Measurements from ENCODE around the gene TMEM161B.
"Not testable (repeated sequence)": the region's sequence is repeated elsewhere in the genome, so short reads cannot be mapped to it uniquely, and the experiment has no call there.

TMEM161B gene

DNA sequence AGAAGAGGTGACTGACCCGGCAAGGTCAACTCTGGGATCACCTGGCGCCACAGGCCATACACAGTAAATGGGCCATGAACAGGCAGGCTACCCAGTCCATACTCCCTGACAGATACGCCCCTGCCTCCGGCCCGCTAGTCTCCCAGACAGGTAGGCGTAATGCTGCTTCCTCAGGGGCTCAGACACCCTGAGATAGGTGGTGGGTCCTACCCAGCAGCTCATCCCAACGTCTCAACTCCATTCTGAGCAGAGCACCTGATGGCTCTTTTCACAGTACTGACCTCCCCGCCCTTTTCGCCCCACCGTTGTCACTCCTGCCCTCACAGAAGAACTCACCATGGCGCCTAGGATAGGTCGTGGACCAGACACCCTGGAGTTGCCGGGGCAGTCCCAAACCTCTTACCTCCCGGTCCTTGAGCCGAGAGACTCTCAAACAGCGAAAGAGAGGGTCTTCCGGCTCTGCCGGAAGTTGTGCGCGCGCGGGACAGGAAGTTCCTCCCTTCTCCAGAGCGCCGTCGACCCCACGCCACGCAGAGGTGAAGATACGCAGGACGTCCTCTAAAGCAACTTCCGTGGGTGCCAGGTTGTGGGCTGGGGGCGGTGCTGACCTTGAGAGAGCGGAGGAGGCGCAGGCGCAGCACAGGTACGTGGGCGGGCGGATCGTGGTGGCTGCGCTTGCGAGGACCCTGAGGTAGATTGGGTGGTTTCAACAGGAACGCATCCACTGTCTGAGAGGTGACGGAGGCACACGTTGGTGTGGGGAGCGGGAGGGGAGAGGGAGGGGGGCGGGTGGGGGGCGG is at the start of gene TMEM161B:
Gene TMEM161B, minus strand, starts transcription at position 461 of the 800 bp plus-strand sequence. Its CDS starts 122 bp downstream, at position 339.
- DNase-seq (ENCODE audit: low read depth in 4 of 4, low spot score in 1 of 4), result peak; percentile 78 to 89 (median 86)

DNA sequence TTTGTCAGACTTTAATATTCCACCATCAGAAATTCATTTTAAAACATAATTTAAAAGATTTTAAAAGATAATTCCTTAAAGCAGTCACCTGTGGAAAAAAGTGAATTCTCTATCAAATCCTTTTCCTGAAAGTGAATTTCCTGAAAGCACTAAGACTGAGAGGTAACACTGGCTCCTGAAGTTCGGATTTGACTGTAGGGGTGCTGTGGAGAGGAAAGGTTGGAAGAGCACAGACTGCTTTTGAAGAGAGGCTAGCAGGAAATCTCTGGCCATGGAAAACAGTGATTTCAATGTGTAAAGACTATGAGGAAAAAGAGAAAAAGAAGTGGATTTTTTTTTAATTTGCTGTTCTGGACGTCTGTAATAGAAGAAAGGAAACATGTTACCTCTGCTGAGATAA is 35.7 kb upstream of the TMEM161B start:
- DNase-seq (ENCODE audit: low read depth in 4 of 4, low spot score in 1 of 4), result no peak

DNA sequence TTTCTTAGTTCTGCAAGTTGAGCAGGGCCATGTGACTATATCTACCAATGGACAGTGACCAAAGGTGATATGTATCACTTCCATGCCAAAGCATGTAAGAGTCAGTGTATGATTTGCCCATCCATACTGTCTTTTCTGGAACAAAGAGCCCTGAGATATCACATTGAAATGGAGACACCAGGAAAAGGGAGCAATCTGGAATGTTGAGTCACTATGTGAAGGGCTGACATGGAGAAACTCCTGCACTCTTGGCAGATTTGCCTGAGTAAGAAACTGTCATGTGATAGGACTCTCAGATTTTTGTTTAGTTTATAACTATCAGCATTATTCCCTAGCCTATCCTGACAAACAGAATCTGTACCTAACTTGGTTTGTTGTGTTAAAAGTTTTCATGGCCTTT is 29.8 kb upstream of the TMEM161B start:
- no peak for DNase-seq (ENCODE audit: low read depth in 4 of 4, low spot score in 1 of 4)

DNA sequence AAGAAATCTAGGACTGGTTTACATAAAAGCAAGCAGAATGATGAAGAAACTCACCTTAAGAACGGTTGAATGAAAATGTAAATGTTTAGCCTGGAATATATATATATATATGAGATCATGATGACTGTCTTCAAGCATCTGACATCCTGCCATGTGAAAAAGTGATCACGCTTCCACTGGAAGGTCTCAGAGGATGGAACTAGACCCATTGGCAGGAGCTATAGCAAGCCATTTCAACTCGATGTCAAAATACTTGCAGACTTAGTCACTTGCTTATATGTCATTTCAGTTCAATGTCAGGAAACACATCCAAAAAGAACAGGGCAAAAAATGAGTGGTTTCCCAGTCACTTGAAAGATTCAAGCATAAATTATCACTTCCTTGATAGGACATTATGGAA is 22.2 kb upstream of the TMEM161B start:
- no peak for DNase-seq (ENCODE audit: low read depth in 4 of 4, low spot score in 1 of 4)

DNA sequence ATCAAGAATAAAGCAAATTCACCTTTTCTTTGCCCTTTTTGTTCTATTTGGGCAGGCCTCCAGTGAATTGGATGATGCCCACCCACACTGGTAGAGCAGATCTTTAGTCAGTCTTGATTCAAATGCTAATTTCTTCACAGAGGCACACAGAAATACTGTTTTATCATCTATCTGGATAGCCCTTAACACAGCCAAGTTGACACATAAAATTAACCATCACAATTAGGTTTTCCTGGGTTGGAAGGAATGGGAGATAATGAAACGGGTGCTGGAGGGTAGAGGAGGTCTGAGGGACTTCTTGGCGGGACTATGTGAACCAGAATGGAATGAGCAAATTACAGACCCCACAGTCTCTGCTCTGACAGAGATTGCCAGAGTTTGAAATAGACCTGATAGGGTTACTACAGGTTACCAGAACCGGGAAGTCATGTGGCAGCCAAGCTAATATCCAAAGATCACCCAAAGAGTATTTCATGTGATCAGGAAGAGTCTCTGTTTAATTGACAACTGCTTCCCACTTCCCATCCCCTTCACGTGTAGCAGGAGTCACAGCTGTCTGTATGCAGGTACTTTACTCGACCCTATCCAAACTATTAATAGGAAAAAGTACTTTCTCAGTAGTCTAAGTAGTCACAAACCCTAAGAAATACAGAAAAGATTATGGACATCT is 20.0 kb upstream of the TMEM161B start:
- DNase-seq (ENCODE audit: low read depth in 4 of 4, low spot score in 1 of 4), result no peak

DNA sequence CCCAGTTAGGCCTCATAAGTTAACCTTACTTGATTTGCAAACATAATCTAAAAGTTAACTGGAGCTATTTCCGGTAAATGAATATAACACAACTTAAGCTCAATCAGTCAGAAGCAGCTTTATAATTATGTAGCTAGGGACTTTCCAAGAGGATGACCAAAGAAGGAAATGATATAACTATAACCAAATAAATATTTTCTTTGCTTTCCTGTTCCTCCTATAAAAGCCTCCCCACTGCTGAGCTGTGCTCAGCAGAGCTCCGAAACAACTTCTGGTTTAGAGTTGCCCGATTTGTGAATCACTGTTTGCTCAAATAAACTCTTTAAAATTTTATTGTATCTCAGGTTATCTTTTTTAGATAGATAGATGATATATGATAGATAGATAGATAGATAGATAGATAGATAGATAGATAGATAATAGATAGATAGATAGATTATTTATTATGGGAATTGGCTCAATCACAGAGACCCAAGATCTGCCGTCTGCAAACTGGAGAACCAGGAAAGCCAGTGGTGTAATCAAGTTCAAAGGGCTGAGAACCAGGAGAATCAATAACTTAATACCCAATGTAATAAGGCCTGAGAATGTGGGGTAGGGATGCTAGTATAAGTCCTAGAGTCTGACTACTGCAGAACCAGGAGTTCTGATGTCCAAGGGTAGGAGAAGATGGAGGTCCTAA is 19.3 kb upstream of the TMEM161B start:
- no peak for DNase-seq (ENCODE audit: low read depth in 4 of 4, low spot score in 1 of 4)

DNA sequence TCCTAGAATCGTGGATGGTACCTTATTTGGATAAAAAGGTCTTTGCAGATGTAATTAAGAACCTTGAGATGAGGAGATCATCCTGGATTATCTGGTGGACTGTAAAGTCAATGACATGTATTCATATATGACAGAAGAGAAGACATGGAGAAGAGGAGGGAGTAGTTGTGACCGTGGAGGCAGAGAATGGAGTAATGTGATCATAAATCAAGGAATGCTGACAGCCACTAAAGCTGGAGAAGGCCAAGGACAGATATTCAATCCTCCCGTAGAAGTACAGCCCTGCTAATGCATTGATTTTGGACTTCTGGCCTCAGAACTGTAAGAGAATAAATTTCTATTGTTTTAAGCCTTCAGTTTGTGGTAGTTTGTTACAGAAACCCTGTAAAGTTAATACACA is 18.7 kb upstream of the TMEM161B start:
- DNase-seq (ENCODE audit: low read depth in 4 of 4, low spot score in 1 of 4), result no peak

DNA sequence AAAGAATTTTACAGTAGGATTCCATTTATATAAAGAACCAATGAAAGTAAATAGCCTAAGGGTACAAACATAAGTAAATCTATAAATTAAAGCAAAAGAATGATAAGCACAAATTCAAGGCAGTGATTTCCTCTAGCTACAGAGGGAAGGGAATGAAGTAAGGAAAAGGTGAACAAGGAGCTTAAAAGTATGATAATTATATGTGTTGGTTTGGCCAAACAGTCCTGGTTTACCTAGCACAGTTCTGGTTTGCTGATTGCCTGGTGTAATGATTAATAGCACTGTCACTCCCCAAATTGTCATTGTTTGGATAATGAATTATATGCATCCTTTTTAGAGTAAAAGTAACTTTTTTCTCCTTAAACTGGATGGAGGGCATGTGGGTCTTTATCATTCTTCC is 15.0 kb upstream of the TMEM161B start:
- no peak for DNase-seq (ENCODE audit: low read depth in 4 of 4, low spot score in 1 of 4)

DNA sequence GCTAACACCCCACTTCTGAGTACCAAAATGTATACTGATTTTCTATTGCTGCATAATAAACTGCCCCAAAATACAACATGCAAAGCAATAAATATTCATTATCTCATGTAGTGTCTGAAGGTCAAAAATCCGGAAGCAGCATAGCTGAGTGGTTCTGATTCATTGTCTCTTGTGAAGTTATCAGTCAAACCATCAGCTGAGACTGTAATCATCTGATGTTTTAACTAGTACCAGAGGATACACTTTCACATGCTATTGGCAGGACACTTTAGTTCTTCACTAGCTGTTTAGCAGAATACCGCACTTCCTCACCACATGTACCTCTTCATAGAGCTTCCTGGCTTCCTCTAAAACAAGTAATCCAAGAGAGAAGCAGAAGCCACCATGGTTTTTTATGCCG is 12.7 kb upstream of the TMEM161B start:
- no peak for DNase-seq (ENCODE audit: low read depth in 4 of 4, low spot score in 1 of 4)

DNA sequence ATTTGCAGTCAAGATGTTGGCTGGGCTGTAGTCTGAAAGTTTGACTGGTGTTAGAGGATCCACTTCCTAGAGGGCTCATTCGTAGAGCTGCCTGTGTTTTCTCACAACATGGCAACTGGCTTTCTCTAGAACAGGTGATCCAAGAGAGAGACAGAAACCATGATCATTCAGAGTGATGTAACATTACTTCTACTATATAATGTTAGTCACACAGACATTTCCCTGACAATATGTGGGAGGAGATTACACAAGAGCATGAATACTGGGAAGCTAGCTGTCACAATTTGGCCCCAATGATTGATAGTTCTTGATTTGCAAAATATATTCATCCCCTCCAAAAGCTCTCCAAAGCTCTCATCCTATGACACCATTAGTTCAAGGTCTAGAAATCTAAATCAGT is 10.9 kb upstream of the TMEM161B start:
- no peak for DNase-seq (ENCODE audit: low read depth in 4 of 4, low spot score in 1 of 4)

DNA sequence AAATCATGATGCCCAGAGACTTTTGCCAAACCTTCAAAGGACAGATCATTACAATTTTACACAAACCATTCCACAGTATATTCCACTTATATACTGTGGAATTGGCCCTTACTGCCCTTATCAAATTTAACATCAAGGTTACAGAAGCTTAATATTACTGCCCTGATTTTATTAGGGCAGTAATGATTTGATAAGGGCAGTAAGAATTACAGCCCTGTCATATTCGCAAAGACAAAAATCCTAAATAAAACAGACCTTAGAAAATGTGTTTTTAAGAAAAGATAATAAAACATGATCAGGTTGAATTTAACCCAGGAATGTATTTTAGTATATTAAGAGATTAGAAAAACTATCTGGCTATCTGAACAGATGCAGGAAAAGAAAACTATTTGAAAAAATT is 7.7 kb upstream of the TMEM161B start:
- DNase-seq (ENCODE audit: low read depth in 4 of 4, low spot score in 1 of 4), result no peak

DNA sequence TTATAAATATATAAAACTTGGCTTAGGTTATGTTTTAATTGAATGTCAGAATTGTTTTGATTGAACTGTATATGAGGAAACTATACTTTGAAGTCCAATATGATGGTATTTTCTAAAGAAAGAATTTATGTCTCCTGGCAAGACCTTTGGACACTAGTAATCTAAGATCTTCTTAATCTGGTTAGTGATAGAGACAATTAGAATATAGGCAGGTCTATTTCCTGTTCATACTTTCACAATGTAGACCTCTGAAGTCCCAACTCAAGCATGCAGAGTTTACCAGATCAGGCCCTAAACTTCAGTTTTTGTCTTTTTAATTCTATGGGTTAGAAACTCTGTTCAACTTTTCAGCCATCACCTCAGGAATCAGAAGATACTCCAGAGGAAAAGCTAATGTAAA is 6.9 kb upstream of the TMEM161B start:
- DNase-seq (ENCODE audit: low read depth in 4 of 4, low spot score in 1 of 4), result no peak

DNA sequence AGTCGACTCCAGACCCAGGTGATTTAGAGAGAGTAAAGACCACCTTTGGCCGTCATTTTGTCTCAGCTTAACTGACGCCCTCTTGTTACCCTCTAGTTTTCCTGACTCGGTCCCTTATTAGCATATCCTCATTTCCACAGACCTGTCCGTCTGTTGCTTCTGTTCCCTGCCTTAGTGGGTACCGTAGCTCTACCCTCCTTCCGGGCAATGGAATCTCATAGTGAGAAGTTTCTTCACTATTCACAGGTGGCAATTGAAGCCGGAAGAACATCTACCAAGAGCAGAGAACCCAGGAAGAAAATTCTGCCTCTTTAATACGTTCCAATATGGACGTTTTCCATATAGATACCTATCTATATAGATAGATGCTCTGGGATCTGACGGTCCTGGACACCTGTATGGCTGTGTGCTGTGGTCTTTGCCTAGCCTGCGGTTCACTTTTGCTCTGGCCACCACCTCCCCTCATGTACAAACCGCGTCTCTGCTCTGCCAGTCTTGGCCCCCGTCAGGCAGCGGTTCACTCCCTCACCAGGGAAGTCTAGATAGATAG is 652 bp upstream of the TMEM161B start:
- no peak for DNase-seq (ENCODE audit: low read depth in 4 of 4, low spot score in 1 of 4)

DNA sequence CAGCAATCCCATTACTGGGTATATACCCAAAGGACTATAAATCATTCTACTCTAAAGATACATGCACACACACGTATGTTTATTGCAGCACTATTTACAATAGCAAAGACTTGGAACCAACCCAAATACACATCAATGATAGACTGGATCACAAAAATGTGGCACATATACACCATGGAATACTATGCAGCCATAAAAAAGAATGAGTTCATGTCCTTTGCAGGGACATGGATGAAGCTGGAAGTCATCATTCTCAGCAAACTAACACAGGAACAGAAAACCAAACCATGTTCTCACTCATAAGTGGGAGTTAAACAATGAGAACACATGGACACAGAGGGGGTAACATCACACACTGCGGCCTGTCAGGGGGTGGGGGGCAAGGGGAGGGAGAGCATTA is 4.1 kb downstream of the TMEM161B start:
- DNase-seq (ENCODE audit: low read depth in 4 of 4, low spot score in 1 of 4), result not testable (repeated sequence)

DNA sequence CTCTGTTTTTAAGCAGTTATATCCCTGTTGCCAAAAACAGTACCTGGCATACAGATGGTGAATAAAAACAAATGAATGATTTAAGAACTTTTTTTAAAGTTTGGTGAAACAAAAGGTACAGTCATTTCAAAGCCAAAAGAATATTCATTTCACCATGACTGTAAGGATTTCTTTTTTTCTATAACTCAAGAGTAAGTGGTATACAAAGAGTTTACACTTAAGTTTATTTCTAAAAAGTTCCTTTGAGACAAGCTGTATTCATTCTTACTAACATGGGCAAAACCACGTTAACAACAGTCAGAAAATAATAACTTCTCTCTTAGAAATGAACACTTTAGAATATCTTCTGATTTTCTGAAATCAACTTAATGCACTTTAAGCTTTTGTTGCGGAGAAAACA is 5.3 kb downstream of the TMEM161B start:
- DNase-seq (ENCODE audit: low read depth in 4 of 4, low spot score in 1 of 4), result no peak

DNA sequence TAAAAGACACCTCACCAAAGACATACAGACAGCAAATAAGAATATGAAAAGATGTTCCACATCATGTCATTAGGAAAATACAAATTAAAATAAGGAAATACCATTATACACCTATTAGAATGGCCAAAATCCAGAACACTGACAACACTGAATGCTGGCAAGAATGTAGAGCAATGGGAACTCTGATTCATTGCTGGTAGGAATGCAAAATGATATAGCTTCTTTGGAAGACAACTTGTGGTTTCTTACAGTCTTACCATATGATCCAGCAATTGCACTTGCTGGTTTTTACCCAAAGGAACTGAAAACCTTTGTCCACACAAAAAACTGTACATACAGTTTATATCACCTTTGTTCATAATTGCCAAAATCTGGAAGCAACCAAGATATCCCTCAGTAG is 6.5 kb downstream of the TMEM161B start:
- no peak for DNase-seq (ENCODE audit: low read depth in 4 of 4, low spot score in 1 of 4)

DNA sequence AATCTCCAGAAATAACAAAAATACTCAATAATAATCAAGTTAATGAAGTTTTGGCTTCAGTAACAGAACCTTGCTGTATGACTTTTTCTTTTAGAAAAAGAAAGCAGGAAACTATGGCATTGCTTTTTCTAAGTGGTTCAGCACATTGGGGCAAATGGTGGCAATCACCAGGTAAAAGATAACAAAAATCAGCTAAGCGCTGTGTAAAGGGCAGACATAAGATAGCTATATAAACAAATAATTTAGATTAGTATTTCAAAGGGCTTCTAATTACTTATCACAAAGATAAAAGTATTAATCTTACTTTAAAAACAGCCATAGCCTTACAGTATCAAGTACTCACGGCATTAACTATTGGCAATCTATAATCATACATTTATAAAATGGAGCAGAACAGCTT is 10.0 kb downstream of the TMEM161B start:
- no peak for DNase-seq (ENCODE audit: low read depth in 4 of 4, low spot score in 1 of 4)

DNA sequence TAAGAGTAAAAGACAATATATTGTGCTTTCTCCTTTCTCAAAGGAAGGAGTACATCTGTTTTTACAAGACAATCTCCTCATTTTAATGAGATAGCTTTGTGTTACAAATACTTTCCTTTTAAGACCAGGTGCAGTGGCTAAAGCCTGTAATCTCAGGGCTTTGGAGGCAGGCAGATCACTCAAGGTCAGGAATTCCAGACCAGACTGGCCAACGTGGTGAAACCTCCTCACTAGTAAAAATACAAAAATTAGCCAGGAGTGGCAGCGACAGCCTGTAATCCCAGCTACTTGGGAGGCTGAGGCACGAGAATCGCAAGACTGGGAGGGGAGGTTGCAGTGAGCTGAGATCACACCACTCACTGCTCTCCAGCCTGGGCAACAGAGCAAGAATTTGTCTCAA is 11.8 kb downstream of the TMEM161B start:
- DNase-seq (ENCODE audit: low read depth in 4 of 4, low spot score in 1 of 4), result no peak

DNA sequence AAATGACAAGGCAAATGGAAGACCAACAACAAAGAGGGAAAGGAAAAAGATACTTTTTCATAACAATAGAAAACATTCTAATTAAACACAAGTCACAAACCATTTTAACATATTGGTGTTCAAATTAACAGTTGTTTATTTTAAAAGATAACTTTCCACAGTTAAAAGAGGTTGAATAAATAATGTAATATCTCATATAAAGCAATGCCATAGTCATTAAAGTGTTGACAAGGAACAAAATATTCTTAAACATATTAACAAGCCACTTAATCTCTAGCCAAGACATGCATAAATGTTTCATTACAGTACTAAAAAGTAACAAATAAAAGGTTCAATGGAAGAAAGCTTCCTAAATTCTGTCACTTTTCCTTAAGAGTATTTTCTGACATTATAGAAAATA is 12.6 kb downstream of the TMEM161B start:
- no peak for DNase-seq (ENCODE audit: low read depth in 4 of 4, low spot score in 1 of 4)

DNA sequence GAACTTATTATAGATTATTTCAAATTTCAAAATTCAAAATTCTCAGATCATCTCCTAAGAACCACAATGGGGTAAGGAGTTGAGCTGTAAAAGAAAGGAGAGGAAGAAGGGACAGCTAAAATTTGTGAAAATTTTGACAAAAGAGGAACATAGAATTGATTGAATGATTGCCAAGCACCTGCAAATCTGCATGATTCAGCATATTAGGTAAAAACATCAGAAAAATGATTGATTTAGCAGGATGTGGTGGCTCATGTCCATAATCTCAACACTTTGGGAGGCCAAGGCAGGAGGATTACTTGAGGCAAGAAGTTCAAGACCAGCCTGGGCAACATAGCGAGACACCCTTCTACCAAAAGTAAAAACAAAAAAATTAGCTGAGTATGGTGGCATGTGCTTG is 14.3 kb downstream of the TMEM161B start:
- no peak for DNase-seq (ENCODE audit: low read depth in 4 of 4, low spot score in 1 of 4)

DNA sequence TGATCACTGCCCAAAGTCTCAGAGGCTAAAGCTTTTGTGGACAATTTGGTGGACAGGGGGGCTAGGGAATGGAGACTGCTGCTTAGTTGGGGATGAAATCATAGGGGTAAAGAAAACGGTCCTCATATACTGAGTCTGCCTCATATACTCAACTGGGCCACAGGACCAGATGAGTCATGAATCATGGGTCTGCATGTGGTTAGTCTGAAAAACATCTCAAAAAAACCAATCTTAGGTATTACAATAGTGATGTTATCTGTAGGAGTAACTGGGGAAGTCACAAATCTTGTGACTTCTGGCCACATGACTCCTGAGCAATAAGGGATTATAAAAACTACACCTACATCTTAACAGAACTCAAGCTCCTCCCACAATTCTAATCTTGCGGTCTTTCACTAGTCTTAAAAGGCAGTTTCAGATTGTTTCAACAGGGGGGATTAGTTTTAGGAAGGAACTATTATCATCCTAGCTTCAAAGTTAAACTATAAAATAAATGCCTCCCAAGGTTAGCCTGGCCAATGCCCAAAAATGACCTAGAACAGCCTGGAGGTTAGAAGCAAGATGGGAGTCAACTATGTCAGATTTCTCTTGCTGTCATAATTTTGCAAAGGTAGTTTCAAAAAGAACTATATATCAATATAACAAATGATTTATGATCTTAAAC is 17.5 kb downstream of the TMEM161B start:
- no peak for DNase-seq (ENCODE audit: low read depth in 4 of 4, low spot score in 1 of 4)
